K562 (cell line): ENCODE measurements around the gene NMT1. TPM values are rescaled to one million over a fixed set of nuclear protein-coding genes. Genes with fewer than 3 reads are reported as not detected.

ENCODE experiments used
- ATAC-seq: fragments of 200-7000 bp; cut with Tn5 transposase; 3 replicates; pipeline ENCODE4 v1.9.1; 2020; ENCODE audit warnings: moderate library complexity
- BruUV-seq: library from RNA; stranded (reverse); fragments of 400-500 nt; replicated peaks from 2 replicates; lab custom pipeline; 2021; lab: Mats Ljungman, UMichigan
- CTCF ChIA-PET: fragments of 300-600 bp; formaldehyde crosslinking; extraction: SDS; loops from one replicate; lab custom pipeline; 2021; ENCODE audit warnings: low intra/inter-chr PET ratio; lab: Yijun Ruan, JAX
- POLR2A ChIA-PET: fragments of 300-600, 350-650 bp; sonication (Branson Sonifier 250); formaldehyde crosslinking; extraction: SDS; loops from one replicate; lab custom pipeline; 2021; ENCODE audit warnings: antibody characterized with exemption, inconsistent platforms; lab: Yijun Ruan, JAX
- DNase-seq, 4 experiments: peaks; one replicate each; pipeline versions ENCODE4 v3.0.0 to v3.0.0-alpha.2; 2011 to 2018; ENCODE audit warnings: low spot score in 3 of 4, mixed read lengths in 3 of 4; ENCODE audit errors: extremely low read depth in 1 of 4
- FAIRE-seq: peaks from 2 replicates; lab custom pipeline; 2011; peaks lifted over from hg19 to GRCh38; lab: Jason Lieb, UNC
- H2AFZ ChIP-seq: 2 replicates; pipeline ENCODE4 v1.6.0; 2011; ENCODE audit warnings: low read depth, low read length, control low read depth, inconsistent platforms
- H3K27ac ChIP-seq: fragments of 200-600 bp; 3 replicates; pipeline ENCODE4 v1.8.0; 2011; ENCODE audit warnings: low read depth, mild to moderate bottlenecking, control low read depth, inconsistent platforms, low read length, moderate library complexity, mixed read lengths; ENCODE audit errors: extremely low read depth
- H3K27me3 ChIP-seq, 2 experiments: fragments of 300-600 bp in 1 of 2; 2 replicates in 1 of 2; 3 replicates in 1 of 2; pipeline versions ENCODE4 v1.6.0 to v1.8.0; 2011; ENCODE audit warnings: inconsistent platforms in 2 of 2, low read length in 2 of 2, mild to moderate bottlenecking in 1 of 2, mixed read lengths in 1 of 2, moderate library complexity in 1 of 2; ENCODE audit not compliant: control insufficient read depth in 2 of 2, insufficient read depth in 2 of 2
- H3K36me3 ChIP-seq: fragments of 300-600 bp; 3 replicates; pipeline ENCODE4 v1.8.0; 2011; ENCODE audit warnings: mild to moderate bottlenecking, low read length, inconsistent platforms; ENCODE audit not compliant: control insufficient read depth, insufficient read depth
- H3K4me1 ChIP-seq, 2 experiments: fragments of 200-600 bp in 1 of 2; replicated peaks in 1 of 2; 2 replicates in 1 of 2; 3 replicates in 1 of 2; pipeline versions ENCODE4 v1.5.1 to v1.8.0; 2011; ENCODE audit warnings: inconsistent platforms in 2 of 2, low read length in 2 of 2, mild to moderate bottlenecking in 1 of 2, mixed read lengths in 1 of 2, moderate library complexity in 1 of 2; ENCODE audit not compliant: control insufficient read depth in 2 of 2, insufficient read depth in 2 of 2
- H3K4me2 ChIP-seq: 2 replicates; pipeline ENCODE4 v1.6.1; 2011; ENCODE audit warnings: low read length, control low read depth, inconsistent platforms, mixed read lengths; ENCODE audit not compliant: insufficient read depth
- H3K4me3 ChIP-seq: fragments of 200-600 bp; sonication (generic), shearing (Covaris generic); 2 replicates; pipeline ENCODE4 v1.5.1; 2016; ENCODE audit warnings: control low read depth, inconsistent platforms
- H3K79me2 ChIP-seq: fragments of 200-600 bp; 3 replicates; pipeline ENCODE4 v1.8.0; 2011; ENCODE audit warnings: low read length, inconsistent platforms; ENCODE audit not compliant: control insufficient read depth, insufficient read depth
- H3K9ac ChIP-seq, 2 experiments: 2 replicates each; pipeline versions ENCODE4 v1.6.0 to v1.6.1; 2011; ENCODE audit warnings: low read depth in 2 of 2, low read length in 2 of 2, control low read depth in 1 of 2, inconsistent platforms in 1 of 2, mild to moderate bottlenecking in 1 of 2, mixed read lengths in 1 of 2; ENCODE audit not compliant: insufficient read depth in 1 of 2
- H3K9me1 ChIP-seq: one replicate; pipeline ENCODE4 v1.6.0; 2011; ENCODE audit warnings: inconsistent platforms, mild to moderate bottlenecking, low read length, moderate library complexity; ENCODE audit not compliant: control insufficient read depth, insufficient read depth
- H3K9me3 ChIP-seq: replicated peaks from 2 replicates; pipeline ENCODE4 v1.5.1; 2011; ENCODE audit warnings: low read depth, low read length, inconsistent platforms; ENCODE audit not compliant: control insufficient read depth, insufficient read depth
- H4K20me1 ChIP-seq: replicated peaks from 2 replicates; pipeline ENCODE4 v1.6.1; 2011; ENCODE audit warnings: low read length, inconsistent platforms, mixed read lengths; ENCODE audit not compliant: control insufficient read depth, insufficient read depth
- FOXK1 ChIP-seq: sonication (generic); formaldehyde crosslinking; IDR thresholded peaks from 2 replicates; pipeline ENCODE4 v1.8.0; 2022; ENCODE audit warnings: missing genetic modification reagents, mild to moderate bottlenecking, borderline replicate concordance
- HES1 ChIP-seq: fragments of 450-650 bp; IDR thresholded peaks from 2 replicates; pipeline ENCODE4 v1.6.1; 2016; ENCODE audit warnings: low read depth, mild to moderate bottlenecking, moderate library complexity
- MNT ChIP-seq, 2 experiments: fragments of 450-650 bp; conservative IDR thresholded peaks; 2 replicates each; pipeline ENCODE4 v1.6.1; 2017; ENCODE audit warnings: mild to moderate bottlenecking in 2 of 2, moderate library complexity in 2 of 2
- NR2C2 ChIP-seq, 2 experiments: fragments of 200-800 bp in 1 of 2; sonication (Bioruptor generic) in 1 of 2; sonication (generic) in 1 of 2; formaldehyde crosslinking in 1 of 2; IDR thresholded peaks; 2 replicates each; pipeline versions ENCODE4 v1.6.1 to v1.8.0; 2016 to 2022; ENCODE audit warnings: mild to moderate bottlenecking in 1 of 2, missing compliant biosample characterization in 1 of 2, missing genetic modification characterization in 1 of 2, missing genetic modification reagents in 1 of 2
- PCBP2 ChIP-seq: fragments of 200-400 bp; formaldehyde crosslinking; IDR thresholded peaks from 2 replicates; pipeline ENCODE4 v1.6.1; 2018; ENCODE audit warnings: low read length, low read depth, mild to moderate bottlenecking, moderate library complexity; ENCODE audit not compliant: poor library complexity, severe bottlenecking
- RBM25 ChIP-seq: fragments of 200-400 bp; formaldehyde crosslinking; IDR thresholded peaks from 2 replicates; pipeline ENCODE4 v1.6.1; 2018; ENCODE audit warnings: low read length, low read depth, moderate library complexity; ENCODE audit not compliant: severe bottlenecking
- SNIP1 ChIP-seq: fragments of 450-650 bp; IDR thresholded peaks from 2 replicates; pipeline ENCODE4 v1.7.1; 2017; ENCODE audit warnings: low read depth, mild to moderate bottlenecking
- ZNF165 ChIP-seq: fragments of 250-450 bp; sonication (Bioruptor Pico); IDR thresholded peaks from 2 replicates; pipeline ENCODE4 v1.4.0; 2020; ENCODE audit warnings: borderline replicate concordance
- ZNF197 ChIP-seq: fragments of 200-800 bp; sonication (Bioruptor generic); IDR thresholded peaks from 2 replicates; pipeline ENCODE4 v1.6.1; 2016; ENCODE audit warnings: low read depth, missing genetic modification characterization, missing compliant biosample characterization
- WGBS: fragments of 100-300 bp; shearing (Covaris generic); methylation state at CpG from one replicate; pipeline ENCODE4 v1.1.6; 2016; ENCODE audit warnings: low coverage, mixed read lengths; ENCODE audit not compliant: insufficient coverage; ENCODE audit errors: missing lambda C conversion rate; 5-methylcytosine and 5-hydroxymethylcytosine counted together
- in situ Hi-C: fragments of 300-500 bp; cut with MboI; formaldehyde crosslinking; loops from 4 replicates; pipeline ENCODE4 v1.15.0; 2018; ENCODE audit warnings: inconsistent platforms, mixed read lengths
- intact Hi-C: fragments of 100-400 bp; cut with micrococcal nuclease; formaldehyde crosslinking; loops from 2 replicates; pipeline ENCODE4 v1.14.2; 2022
- polyA plus RNA-seq, 8 experiments: library from polyadenylated mRNA; depleted of rRNA in 4 of 8; stranded (reverse) in 5 of 8; unstranded in 3 of 8; fragments of >200 nt; fragmentation: Nextera tagmentation in 2 of 8; fragmentation: Illumina TruSeq in 1 of 8; extraction: Ambion mirVana in 2 of 8; extraction: Trizol in 1 of 8; gene quantifications; 2 replicates each; pipeline versions ENCODE4 v1.2.1 to v1.2.3, GENCODE V29; 2011 to 2014; ENCODE audit warnings: inconsistent platforms in 1 of 8, missing spikeins in 1 of 8
- total RNA-seq, 7 experiments: library from RNA; depleted of rRNA in 6 of 7; stranded (reverse); fragments of >200 nt in 6 of 7; fragmentation: Illumina TruSeq in 2 of 7; extraction: Trizol in 2 of 7; gene quantifications; 2 replicates each; pipeline versions ENCODE4 v1.2.1 to v1.2.3, GENCODE V29; 2011 to 2021; ENCODE audit warnings: low replicate concordance in 1 of 7
- TF ChIP-seq, protein P1 (sequence below): sonication (generic); formaldehyde crosslinking; IDR thresholded peaks from 2 replicates; pipeline ENCODE4 v1.8.0; 2022; ENCODE audit warnings: mild to moderate bottlenecking, low read depth, missing genetic modification reagents
- TF ChIP-seq, protein P2 (sequence below): fragments of 450-650 bp; IDR thresholded peaks from 2 replicates; pipeline ENCODE4 v1.6.1; 2016

NMT1 gene
- total and polyA plus RNA-seq, 9 of the 15 experiments (the other 6 are each of a cell fraction or from before 2014, with no cell fraction given): 86.7 to 569 (median 213) TPM

- Histone ChIP-seq H3K36me3 (no peaks in the 10 kb centered on the region), H4K20me1 (no peaks in the 10 kb centered on the region; the same call in 1 of the 2 replicates), H3K9ac (peak overlapping the region; percentile 59 to 88), H3K4me2 (peak overlapping the region; percentile 82), H3K9me1 (no peaks in the 10 kb centered on the region), H3K27ac (peak overlapping the region; percentile 74; the same call in 2 of the 3 replicates), H3K4me1 (peaks cover 11 to 42% of the 10 kb centered on the region in 2 experiments), H3K79me2 (peaks cover 7% of the 10 kb centered on the region; the same call in 1 of the 3 replicates), H3K4me3 (peak overlapping the region; percentile 52), H3K9me3 (no peaks in the 10 kb centered on the region; the same call in 1 of the 2 replicates), H2AFZ (peak overlapping the region; percentile 90), H3K27me3 (no peaks in the 10 kb centered on the region)
- 59% methylated on average over 20 of the region's 21 CpGs for WGBS
- FAIRE-seq (no peak), ATAC-seq (no peak), DNase-seq (no peak)
- ChIA-PET CTCF (interaction anchor here (0.7 to 6.2 kb wide), 11 partner anchors 12 to 361 kb away, joined by 3 to 165 read pairs (median 5); partner anchors contain the start of genes HEXIM1 and HEXIM2), POLR2A (interaction anchor here (0.6 to 7.1 kb wide), 13 partner anchors 8 to 190 kb away, joined by 3 to 119 read pairs (median 4); partner anchors contain the start of genes HEXIM1 and HEXIM2)
- TSS peak; percentile 39 for BruUV-seq
- intact Hi-C loops (loop anchor here (1.0 to 5.0 kb wide), 3 partner anchors 12 to 251 kb away; partner anchors contain the start of gene HEXIM1), in situ Hi-C loops (loop anchor here (5.0 kb wide), 1 partner anchor 61 kb away; no protein-coding TSS in a partner anchor)
- TF ChIP-seq ZNF165 (CRISPR knock-in tag) (no peak), ZNF197 (CRISPR knock-in tag) (no peak), FOXK1 (CRISPR knock-in tag) (peak; percentile 53; the same call in 1 of the 2 replicates), PCBP2 (no peak), MNT (conservative IDR thresholded peaks at IDR 0.05) (no peak), SNIP1 (no peak), NR2C2 (CRISPR knock-in tag; IDR thresholded peaks at IDR 0.05) (no peak), NR2C2 (tag; IDR thresholded peaks at IDR 0.05) (0 out of 2 replicates have a peak, but pooled peaks have one; percentile 4), HES1 (no peak), RBM25 (no peak)
- TF ChIP-seq, protein P1, sequence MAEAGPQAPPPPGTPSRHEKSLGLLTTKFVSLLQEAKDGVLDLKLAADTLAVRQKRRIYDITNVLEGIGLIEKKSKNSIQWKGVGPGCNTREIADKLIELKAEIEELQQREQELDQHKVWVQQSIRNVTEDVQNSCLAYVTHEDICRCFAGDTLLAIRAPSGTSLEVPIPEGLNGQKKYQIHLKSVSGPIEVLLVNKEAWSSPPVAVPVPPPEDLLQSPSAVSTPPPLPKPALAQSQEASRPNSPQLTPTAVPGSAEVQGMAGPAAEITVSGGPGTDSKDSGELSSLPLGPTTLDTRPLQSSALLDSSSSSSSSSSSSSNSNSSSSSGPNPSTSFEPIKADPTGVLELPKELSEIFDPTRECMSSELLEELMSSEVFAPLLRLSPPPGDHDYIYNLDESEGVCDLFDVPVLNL (CRISPR knock-in tag): no peak
- TF ChIP-seq, protein P2, sequence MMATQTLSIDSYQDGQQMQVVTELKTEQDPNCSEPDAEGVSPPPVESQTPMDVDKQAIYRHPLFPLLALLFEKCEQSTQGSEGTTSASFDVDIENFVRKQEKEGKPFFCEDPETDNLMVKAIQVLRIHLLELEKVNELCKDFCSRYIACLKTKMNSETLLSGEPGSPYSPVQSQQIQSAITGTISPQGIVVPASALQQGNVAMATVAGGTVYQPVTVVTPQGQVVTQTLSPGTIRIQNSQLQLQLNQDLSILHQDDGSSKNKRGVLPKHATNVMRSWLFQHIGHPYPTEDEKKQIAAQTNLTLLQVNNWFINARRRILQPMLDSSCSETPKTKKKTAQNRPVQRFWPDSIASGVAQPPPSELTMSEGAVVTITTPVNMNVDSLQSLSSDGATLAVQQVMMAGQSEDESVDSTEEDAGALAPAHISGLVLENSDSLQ: no peak
Observed at GRCh38 chr17:45135978-45136791, 75.1 kb downstream of the NMT1 start.
